Activated T-helper 1 cell treated with anti-CD3 and anti-CD28 coated beads, Interleukin-12 subunit alpha, Interleukin-12 subunit beta, Interleukin-2, Interleukin-4 antibody, amounts not matched to agents 30 ng/mL and 10 ng/mL and 1 ng/mL, durations not matched to agents 14 hours and 24 hours and 36 hours (primary cell): ENCODE measurements around the gene RANBP10. TPM values are rescaled to one million over a fixed set of nuclear protein-coding genes. Genes with fewer than 3 reads are reported as not detected.

Experiments
- DNase-seq: peaks from one replicate; pipeline ENCODE4 v3.0.0; 2021; ENCODE audit warnings: low spot score
- H3K27ac Mint-ChIP-seq: one replicate; pipeline ENCODE4 v1.8.0; 2021; ENCODE audit warnings: mild to moderate bottlenecking, mixed read lengths
- H3K27me3 Mint-ChIP-seq: one replicate; pipeline ENCODE4 v1.8.0; 2022; ENCODE audit warnings: mild to moderate bottlenecking, moderate library complexity, mixed read lengths; ENCODE audit not compliant: insufficient read depth
- H3K36me3 Mint-ChIP-seq: one replicate; pipeline ENCODE4 v1.8.0; 2021; ENCODE audit warnings: low read depth, mixed read lengths
- H3K4me1 Mint-ChIP-seq: one replicate; pipeline ENCODE4 v1.8.0; 2021; ENCODE audit warnings: low read depth, mixed read lengths
- H3K4me3 Mint-ChIP-seq: one replicate; pipeline ENCODE4 v1.8.0; 2021; ENCODE audit warnings: mild to moderate bottlenecking, moderate library complexity, mixed read lengths
- H3K9me3 Mint-ChIP-seq: one replicate; pipeline ENCODE4 v1.8.0; 2021; ENCODE audit warnings: mixed read lengths
- intact Hi-C: fragments of 100-400 bp; cut with micrococcal nuclease; formaldehyde crosslinking; loops from one replicate; pipeline ENCODE4 v1.15.1; 2024
- total RNA-seq: library from RNA; stranded (reverse); gene quantifications from 2 replicates; pipeline ENCODE4 v1.2.3, GENCODE V29; 2022

Gene RANBP10
- total RNA-seq, 1 donor from 2014 or later = 25.7 TPM

DNA sequence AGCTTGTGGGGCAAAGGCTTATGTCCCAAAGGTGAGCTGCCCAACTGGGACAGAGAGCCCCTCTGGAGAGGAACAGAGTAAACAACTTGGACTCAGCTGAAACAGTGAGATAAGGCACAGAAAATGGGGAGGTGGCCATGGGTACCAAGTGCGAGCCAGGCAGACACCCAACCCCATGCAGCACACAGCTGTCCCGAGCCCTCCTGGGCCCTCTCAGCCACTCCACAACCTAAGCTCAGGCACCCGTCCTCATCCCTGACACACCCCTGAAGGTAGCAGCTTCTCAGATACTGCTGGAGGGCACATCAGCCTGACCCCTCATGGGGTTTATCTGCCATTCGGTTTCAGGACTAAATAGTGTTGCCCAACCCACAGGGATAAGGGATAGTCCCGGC is 82.5 kb downstream of the RANBP10 start:
- H3K27me3 Mint-ChIP-seq = no peaks in the 10 kb centered on the region
- H3K36me3 Mint-ChIP-seq = peaks cover 17% of the 10 kb centered on the region
- no peak overlapping the region for H3K4me3 Mint-ChIP-seq
- no peak overlapping the region for H3K27ac Mint-ChIP-seq
- H3K9me3 Mint-ChIP-seq = no peaks in the 10 kb centered on the region
- no peak for DNase-seq
- peaks cover 18% of the 10 kb centered on the region for H3K4me1 Mint-ChIP-seq
- intact Hi-C loops = no loop called here

DNA sequence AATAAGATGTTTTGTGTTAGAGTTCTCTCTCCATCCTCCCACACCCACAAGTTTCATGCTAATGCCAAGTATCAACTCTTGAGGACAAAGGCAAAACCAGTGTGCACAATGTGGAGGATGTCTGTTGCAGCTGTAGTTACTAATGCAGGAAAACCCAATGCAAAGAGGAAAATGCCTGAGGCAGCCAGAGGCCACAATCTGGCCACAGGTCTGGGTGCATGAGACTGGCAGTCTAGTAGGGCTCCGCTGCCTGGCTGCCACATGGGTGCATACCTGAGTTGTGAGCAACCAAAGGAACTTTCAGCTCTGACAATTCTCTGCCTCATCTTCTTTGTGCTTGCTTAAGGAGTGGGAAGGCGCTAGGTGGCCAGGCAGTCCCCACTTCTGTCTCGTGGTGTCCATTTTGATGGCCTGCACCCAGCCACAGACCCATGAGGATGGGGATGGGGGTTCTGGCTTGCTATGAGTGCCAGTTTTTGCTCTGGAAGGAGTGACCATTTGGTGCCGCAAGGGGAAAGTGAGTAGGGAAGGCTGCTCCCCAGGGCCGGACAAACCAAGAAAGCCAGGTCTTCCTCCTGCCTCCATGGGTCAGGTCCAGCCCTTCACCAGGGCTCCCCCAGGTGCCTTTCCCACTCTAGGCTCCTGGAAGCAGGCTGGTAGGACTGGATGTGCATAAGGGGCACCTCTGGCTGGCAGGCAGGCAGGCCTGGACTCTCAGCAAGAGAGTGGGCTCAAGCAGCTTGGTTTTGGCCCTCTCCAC is 83.0 kb downstream of the RANBP10 start:
- Mint-ChIP-seq H3K9me3 (no peaks in the 10 kb centered on the region), H3K36me3 (peaks cover 17% of the 10 kb centered on the region), H3K4me3 (no peak overlapping the region), H3K27ac (no peak overlapping the region), H3K4me1 (peaks cover 22% of the 10 kb centered on the region), H3K27me3 (no peaks in the 10 kb centered on the region)
- intact Hi-C loops = no loop called here
- DNase-seq = no peak

DNA sequence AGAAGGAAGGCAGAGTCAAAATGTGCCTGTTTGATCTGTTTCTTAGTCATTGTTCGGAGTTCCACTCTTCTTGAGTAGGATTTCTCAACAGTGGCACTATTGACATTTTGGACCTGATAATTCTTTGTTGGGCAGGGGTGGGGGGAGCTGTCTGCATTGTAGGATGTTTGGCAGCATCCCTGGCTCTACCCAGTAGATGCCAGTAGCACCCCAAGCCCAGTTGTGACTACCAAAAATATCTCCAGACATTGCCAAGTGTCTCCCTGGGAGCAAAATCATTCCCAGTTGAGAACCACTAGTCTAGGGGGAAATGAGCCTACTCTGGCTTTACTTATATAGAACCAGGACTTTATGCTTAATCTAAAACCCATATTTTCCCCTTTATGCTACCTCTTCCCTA is 86.1 kb downstream of the RANBP10 start:
- no peaks in the 10 kb centered on the region for H3K27me3 Mint-ChIP-seq

DNA sequence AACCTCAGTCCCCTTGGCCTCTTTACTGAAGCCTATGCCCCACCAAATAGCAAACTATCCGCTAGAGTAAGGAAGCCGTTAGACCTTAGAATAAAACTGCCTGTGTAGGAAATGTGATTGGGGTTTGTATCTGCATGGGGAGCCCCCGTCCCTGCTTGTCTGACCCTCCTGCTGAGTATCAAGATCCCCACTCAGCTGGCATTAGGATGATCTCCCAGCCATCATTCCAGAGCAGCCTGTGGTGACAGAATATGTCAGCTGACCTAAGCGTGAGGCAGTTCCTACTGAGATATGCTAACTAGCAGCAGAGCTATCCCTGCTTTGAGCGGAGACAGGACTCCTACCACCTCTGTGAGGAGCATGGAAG is 86.6 kb downstream of the RANBP10 start:
- peak overlapping the region; percentile 94 for H3K27ac Mint-ChIP-seq
- no peaks in the 10 kb centered on the region for H3K27me3 Mint-ChIP-seq
- peak; percentile 7 for DNase-seq
- peaks cover 33% of the 10 kb centered on the region for H3K4me1 Mint-ChIP-seq
- peak overlapping the region; percentile 96 for H3K4me3 Mint-ChIP-seq
- H3K36me3 Mint-ChIP-seq = peaks cover 18% of the 10 kb centered on the region
- H3K9me3 Mint-ChIP-seq = no peaks in the 10 kb centered on the region
- intact Hi-C loops = loop anchor here (1.0 to 2.0 kb wide), 11 partner anchors 51 to 1619 kb away; partner anchors contain the start of genes ACD, ATP6V0D1, COG8 and FHOD1

More for the DNA sequence above, 86.1 kb downstream of the RANBP10 start:
- Mint-ChIP-seq H3K9me3 (no peaks in the 10 kb centered on the region), H3K27ac (peak overlapping the region; percentile 94), H3K4me3 (peak overlapping the region; percentile 96), H3K36me3 (peaks cover 21% of the 10 kb centered on the region), H3K4me1 (peaks cover 33% of the 10 kb centered on the region)
- no peak for DNase-seq
- intact Hi-C loops = no loop called here

DNA sequence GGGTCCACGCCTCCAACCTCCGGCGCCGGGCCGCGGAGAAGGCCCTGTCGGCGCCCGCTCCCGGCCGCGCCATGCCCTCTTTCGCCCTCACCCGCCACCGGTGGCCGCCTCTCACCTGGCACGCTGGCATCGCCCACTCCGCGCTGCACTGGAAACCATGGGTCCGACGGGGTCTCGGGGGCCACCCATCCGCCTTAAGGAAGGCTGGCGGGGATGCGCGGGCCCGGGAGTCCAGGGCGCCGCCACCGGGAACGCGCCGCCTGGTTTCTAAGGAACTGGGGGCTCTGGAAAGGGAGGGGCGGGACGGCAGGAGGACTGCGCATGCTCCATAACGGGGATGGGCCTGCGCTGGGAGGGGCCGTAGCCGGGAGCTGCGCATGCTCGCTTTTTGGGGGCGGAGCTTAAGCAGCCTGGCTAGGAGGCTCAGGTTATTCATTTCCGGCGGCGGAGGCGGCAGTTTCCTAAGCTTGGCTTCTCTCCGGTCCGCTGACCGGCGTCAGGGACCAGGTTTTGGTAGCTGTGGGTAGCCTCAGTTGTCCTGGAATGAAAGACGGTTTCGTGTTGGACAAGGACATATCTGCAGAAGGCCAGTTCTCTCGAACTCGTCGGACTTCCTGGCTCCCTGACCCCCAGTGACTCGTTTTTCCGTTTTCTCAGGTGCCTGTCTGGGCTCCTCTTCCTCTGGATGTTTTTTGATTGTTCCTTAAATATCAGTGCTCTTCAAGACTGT is 87.1 kb downstream of the RANBP10 start, which contains the start of gene GFOD2:
GFOD2 (minus strand) TSS at position 269 of the 730 bp plus-strand sequence. CDS start 33,601 bp downstream, outside the sequence.
- Mint-ChIP-seq H3K27me3 (no peaks in the 10 kb centered on the region), H3K27ac (peak within 1 kb of the TSS; percentile 94), H3K9me3 (no peaks in the 10 kb centered on the region), H3K4me3 (peak within 1 kb of the TSS; percentile 96), H3K36me3 (peaks cover 15% of the 10 kb centered on the region), H3K4me1 (peaks cover 33% of the 10 kb centered on the region)
- intact Hi-C loops = loop anchor here (1.0 to 2.0 kb wide), 11 partner anchors 50 to 1620 kb away; partner anchors contain the start of genes ACD, ATP6V0D1, COG8 and FHOD1
- DNase-seq = peak; percentile 97

DNA sequence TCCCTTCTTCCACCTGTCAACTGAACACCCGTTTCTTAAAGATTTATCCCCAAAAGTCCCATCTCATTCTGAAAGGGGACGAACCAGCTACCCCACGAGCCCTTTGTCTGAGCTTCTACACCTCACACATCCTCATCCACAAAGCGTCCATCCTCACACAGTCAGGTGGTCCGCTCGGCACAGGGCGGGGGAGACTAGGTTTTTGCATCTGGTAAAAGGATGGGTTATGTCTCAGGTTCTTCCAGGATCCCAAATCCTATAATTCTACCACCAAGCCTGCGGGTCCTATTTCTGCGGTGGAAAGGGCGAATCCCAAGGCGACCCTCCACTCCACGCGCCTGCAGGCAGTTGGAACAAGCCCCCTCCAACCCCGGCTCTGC is 87.7 kb downstream of the RANBP10 start:
- Mint-ChIP-seq H3K27me3 (no peaks in the 10 kb centered on the region), H3K9me3 (no peaks in the 10 kb centered on the region), H3K4me1 (peaks cover 35% of the 10 kb centered on the region), H3K27ac (peak overlapping the region; percentile 56), H3K36me3 (peaks cover 15% of the 10 kb centered on the region), H3K4me3 (peak overlapping the region; percentile 96)
- DNase-seq = no peak
- intact Hi-C loops = loop anchor here (1.0 to 2.0 kb wide), 11 partner anchors 50 to 1620 kb away; partner anchors contain the start of genes ACD, ATP6V0D1, COG8 and FHOD1

DNA sequence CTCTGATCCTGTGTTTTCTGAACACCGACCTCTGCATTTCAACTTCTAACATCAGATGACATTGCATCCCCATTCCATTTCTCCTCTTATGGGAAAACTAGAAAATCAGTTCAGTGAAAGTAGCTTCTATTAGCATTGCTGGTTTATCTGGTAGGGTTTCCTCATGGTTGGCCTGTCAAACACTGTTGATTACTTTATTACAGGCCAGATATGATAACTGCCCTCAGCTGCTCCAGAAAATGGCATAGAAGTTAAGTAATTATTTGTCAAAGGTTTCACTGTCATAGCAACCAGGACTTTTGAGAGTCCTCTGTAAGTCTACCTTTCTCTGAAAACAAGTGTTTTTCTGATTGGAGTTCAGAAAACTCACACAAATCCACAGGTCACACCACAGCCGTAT is 90.3 kb downstream of the RANBP10 start:
- H3K4me3 Mint-ChIP-seq = no peak overlapping the region
- H3K4me1 Mint-ChIP-seq = peaks cover 41% of the 10 kb centered on the region
- no peak overlapping the region for H3K27ac Mint-ChIP-seq
- DNase-seq = no peak
- H3K36me3 Mint-ChIP-seq = peaks cover 14% of the 10 kb centered on the region
- intact Hi-C loops = no loop called here
- H3K9me3 Mint-ChIP-seq = no peaks in the 10 kb centered on the region
- H3K27me3 Mint-ChIP-seq = no peaks in the 10 kb centered on the region

DNA sequence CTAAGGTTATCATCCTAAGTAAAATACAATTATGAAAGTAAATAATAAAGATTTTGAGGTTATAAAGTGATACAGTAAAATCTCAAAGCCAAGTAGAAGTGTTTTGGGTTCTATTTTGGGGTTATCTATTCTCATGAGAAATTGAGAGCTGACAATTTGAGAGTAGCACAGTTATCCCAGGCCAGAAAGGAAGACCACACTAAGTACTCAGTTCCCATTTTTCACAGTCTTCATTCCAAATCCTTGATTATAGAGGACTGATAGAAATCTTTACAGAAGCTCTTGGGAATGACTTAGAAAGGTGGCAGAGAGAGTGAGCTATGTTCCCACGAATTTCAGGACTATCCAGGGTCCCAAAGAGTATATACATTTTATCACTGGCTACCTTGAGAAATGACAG is 91.8 kb downstream of the RANBP10 start:
- H3K4me3 Mint-ChIP-seq = no peak overlapping the region
- peaks cover 14% of the 10 kb centered on the region for H3K36me3 Mint-ChIP-seq
- peaks cover 26% of the 10 kb centered on the region for H3K4me1 Mint-ChIP-seq
- no peaks in the 10 kb centered on the region for H3K27me3 Mint-ChIP-seq
- no peak for DNase-seq
- H3K27ac Mint-ChIP-seq = no peak overlapping the region
- no peaks in the 10 kb centered on the region for H3K9me3 Mint-ChIP-seq
- intact Hi-C loops = no loop called here

DNA sequence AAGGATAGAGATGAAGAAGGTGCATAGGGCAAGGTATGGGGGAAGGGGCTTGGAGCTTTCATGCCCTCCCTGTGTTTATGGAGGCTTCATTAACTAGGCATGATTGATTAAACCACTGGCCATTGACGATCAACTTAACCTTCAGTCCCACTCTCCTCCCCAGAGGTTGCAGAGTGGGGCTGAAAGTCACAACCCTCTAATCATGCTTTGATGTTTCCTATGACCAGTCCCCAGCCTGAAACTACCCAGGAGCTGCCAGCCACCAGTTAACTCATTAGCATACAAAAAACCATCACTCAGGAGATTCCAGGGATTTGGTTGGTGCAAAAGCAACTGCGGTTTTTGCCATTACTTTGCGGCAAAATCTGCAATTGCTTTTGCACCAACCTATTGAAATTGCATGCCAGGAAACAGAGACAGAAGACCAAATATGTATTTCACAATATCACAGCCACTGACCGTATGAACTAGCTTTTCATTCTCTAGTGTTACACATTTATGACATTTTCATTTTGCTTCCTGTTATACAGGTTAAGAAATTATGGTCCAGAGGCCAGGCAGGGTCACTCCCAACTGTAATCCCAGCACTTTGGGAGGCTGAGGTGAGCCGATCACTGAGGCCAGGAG is 92.6 kb downstream of the RANBP10 start:
- intact Hi-C loops = no loop called here
- H3K27ac Mint-ChIP-seq = no peak overlapping the region
- H3K27me3 Mint-ChIP-seq = no peaks in the 10 kb centered on the region
- H3K4me3 Mint-ChIP-seq = no peak overlapping the region
- no peaks in the 10 kb centered on the region for H3K9me3 Mint-ChIP-seq
- H3K36me3 Mint-ChIP-seq = peaks cover 12% of the 10 kb centered on the region
- no peak for DNase-seq
- peaks cover 23% of the 10 kb centered on the region for H3K4me1 Mint-ChIP-seq

DNA sequence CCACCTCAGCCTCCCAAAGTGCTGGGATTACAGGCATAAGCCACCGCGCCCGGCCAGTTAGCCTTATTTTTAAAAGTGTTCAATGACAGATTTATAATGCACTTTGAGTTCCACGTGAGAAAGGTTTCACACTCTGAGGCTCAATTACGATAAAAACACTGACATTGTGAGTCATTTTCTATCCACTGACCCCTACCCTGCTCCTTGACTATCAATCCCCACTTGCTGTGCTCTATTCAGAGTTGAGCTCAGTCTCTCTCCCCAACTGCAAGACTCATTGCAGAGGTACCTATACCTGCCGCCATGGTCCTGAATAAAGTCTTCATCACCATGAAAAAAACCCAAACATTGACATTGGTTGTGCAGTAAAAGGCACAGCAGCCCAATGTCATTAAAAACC is 95.8 kb downstream of the RANBP10 start:
- no peak overlapping the region for H3K27ac Mint-ChIP-seq
- peaks cover 4% of the 10 kb centered on the region for H3K36me3 Mint-ChIP-seq
- no peaks in the 10 kb centered on the region for H3K9me3 Mint-ChIP-seq
- no peaks in the 10 kb centered on the region for H3K27me3 Mint-ChIP-seq
- no peak overlapping the region for H3K4me3 Mint-ChIP-seq
- intact Hi-C loops = no loop called here
- no peak for DNase-seq
- H3K4me1 Mint-ChIP-seq = peaks cover 9% of the 10 kb centered on the region

DNA sequence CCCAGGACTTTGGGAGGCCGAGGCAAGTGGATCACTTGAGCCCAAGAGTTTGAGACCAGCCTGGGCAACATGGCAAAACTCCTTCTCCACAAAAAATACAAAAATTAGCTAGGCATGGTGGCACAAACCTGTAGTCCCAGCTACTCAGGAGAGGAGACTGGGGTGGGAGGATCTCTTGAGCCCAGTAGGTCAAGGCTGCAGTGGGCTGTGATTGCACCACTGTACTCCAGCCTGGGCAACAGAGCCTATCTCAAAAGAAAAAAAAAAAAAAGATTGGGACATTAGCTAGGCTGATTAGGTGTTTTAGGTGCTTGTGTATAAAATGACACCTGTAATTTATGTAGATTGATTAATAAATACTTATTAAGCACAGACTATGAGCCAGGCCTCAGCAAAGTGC is 97.3 kb downstream of the RANBP10 start:
- Mint-ChIP-seq H3K27me3 (no peaks in the 10 kb centered on the region), H3K27ac (no peak overlapping the region), H3K9me3 (no peaks in the 10 kb centered on the region), H3K36me3 (peaks cover 1% of the 10 kb centered on the region), H3K4me1 (peaks cover 18% of the 10 kb centered on the region), H3K4me3 (no peak overlapping the region)
- DNase-seq = no peak
- intact Hi-C loops = no loop called here

DNA sequence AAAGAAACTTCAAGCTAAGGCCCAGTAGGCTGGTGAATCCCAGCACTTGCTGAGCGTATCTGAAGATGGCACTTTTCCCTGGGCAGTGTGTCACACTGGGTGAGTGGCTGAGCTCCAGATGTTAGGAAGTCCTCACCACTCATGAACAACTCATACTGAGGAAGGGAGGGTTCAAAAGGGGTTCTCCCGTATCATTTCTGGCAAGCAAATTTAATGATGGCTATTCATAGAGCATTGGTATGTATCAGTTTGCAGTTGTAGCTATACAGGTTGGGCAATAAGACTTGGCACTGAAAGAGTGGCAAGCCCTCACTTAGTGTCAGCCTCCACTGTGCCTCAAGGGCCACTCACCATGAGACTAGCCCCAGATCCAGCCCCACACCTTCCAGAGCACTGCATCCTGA is 98.0 kb downstream of the RANBP10 start:
- Mint-ChIP-seq H3K4me3 (no peak overlapping the region), H3K27ac (no peak overlapping the region), H3K36me3 (peaks cover 1% of the 10 kb centered on the region), H3K27me3 (no peaks in the 10 kb centered on the region), H3K4me1 (peaks cover 20% of the 10 kb centered on the region), H3K9me3 (no peaks in the 10 kb centered on the region)
- intact Hi-C loops = no loop called here
- no peak for DNase-seq

DNA sequence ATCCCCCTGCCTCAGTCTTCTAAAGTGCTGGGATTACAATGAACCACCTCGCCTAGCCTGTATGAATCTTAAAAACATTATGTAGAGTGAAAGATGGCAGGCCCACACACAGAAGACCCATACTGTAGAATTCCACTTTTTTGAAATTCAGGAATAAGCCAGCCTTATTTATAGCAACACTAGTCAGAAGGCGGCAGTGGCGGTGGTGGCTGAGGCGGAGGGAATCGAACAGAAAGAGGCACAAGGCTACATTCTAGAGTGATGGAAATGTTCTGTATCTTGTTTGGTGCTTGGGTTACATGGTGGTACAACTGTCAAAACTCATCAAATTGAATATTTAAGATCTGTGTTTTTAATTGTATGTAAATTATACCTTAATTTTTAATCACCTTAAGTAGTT is 98.6 kb downstream of the RANBP10 start:
- Mint-ChIP-seq H3K4me1 (peaks cover 22% of the 10 kb centered on the region), H3K27me3 (no peaks in the 10 kb centered on the region), H3K27ac (no peak overlapping the region), H3K36me3 (no peaks in the 10 kb centered on the region), H3K9me3 (no peaks in the 10 kb centered on the region), H3K4me3 (no peak overlapping the region)
- no peak for DNase-seq
- intact Hi-C loops = no loop called here
